Sigmoid colon (tissue), 4 donors: ENCODE results near the gene OR10H3.
"Not testable (repeated sequence)": the region's sequence is repeated elsewhere in the genome, so short reads cannot be mapped to it uniquely, and the experiment has no call there.

Source experiments
- CTCF ChIP-seq, 4 experiments: fragments of 450-650 bp in 3 of 4; fragments of 200-600 bp in 1 of 4; IDR thresholded peaks; one replicate each; pipeline ENCODE4 v1.5.1; 2016 to 2019; ENCODE audit warnings: antibody characterized with exemption in 4 of 4, mild to moderate bottlenecking in 3 of 4, moderate library complexity in 2 of 4
- EP300 ChIP-seq, 4 donors: sonication (generic); formaldehyde crosslinking; IDR thresholded peaks; one replicate each; pipeline ENCODE4 v1.6.1; 2017; ENCODE audit warnings: antibody characterized with exemption in 4 of 4

GRCh38 chr19:15782896-15783295, 45.1 kb downstream of the OR10H3 start:
- TF ChIP-seq EP300, CTCF (IDR thresholded peaks at IDR 0.05): not testable (repeated sequence)
